OCI-LY7 (cell line): ENCODE measurements around the gene NF2. TPM values are rescaled to one million over a fixed set of nuclear protein-coding genes. Genes with fewer than 3 reads are reported as not detected.

Source experiments
- BruUV-seq: library from RNA; stranded (reverse); fragments of 400-500 nt; replicated peaks from 2 replicates; lab custom pipeline; 2021; lab: Mats Ljungman, UMichigan
- CTCF ChIA-PET: fragments of 300-600 bp; sonication (Branson Sonifier 250); formaldehyde crosslinking; loops from one replicate; lab custom pipeline; 2022; ENCODE audit warnings: antibody characterized with exemption; ENCODE audit not compliant: unreplicated experiment; lab: Charles Lee
- POLR2A ChIA-PET: fragments of 300-600 bp; sonication (Branson Sonifier 250); formaldehyde crosslinking; loops from one replicate; lab custom pipeline; 2022; ENCODE audit warnings: antibody characterized with exemption; lab: Charles Lee
- DNase-seq: peaks from one replicate; pipeline ENCODE4 v3.0.0-alpha.2; 2015; ENCODE audit warnings: low spot score
- H2AFZ ChIP-seq: fragments of 200-600 bp; sonication (generic), shearing (Covaris generic); 2 replicates; pipeline ENCODE4 v1.6.1; 2014; ENCODE audit warnings: mild to moderate bottlenecking, antibody characterized with exemption, low read length, moderate library complexity
- H3K27ac ChIP-seq: fragments of 200-600 bp; sonication (generic); 2 replicates; pipeline ENCODE4 v1.5.1; 2014; ENCODE audit warnings: mixed run types, low read depth, mild to moderate bottlenecking, moderate library complexity, low read length, inconsistent platforms; ENCODE audit not compliant: poor library complexity, severe bottlenecking
- H3K36me3 ChIP-seq: fragments of 200-600 bp; sonication (generic); 2 replicates; pipeline ENCODE4 v1.6.1; 2014; ENCODE audit warnings: mild to moderate bottlenecking, antibody characterized with exemption, low read length, moderate library complexity, mixed read lengths; ENCODE audit not compliant: insufficient read depth
- H3K4me1 ChIP-seq: fragments of 200-600 bp; sonication (generic); 2 replicates; pipeline ENCODE4 v1.5.1; 2014; ENCODE audit warnings: mild to moderate bottlenecking, low read length; ENCODE audit not compliant: insufficient read depth, poor library complexity, severe bottlenecking
- H3K4me2 ChIP-seq: fragments of 200-600 bp; sonication (generic); 2 replicates; pipeline ENCODE4 v1.6.1; 2014; ENCODE audit warnings: mild to moderate bottlenecking, low read length
- H3K4me3 ChIP-seq: fragments of 200-600 bp; sonication (generic); 2 replicates; pipeline ENCODE4 v1.5.1; 2014; ENCODE audit warnings: mild to moderate bottlenecking, low read depth, low read length; ENCODE audit not compliant: poor library complexity, severe bottlenecking
- H3K79me2 ChIP-seq: fragments of 200-600 bp; sonication (generic); 2 replicates; pipeline ENCODE4 v1.6.1; 2016; ENCODE audit warnings: low read depth, mild to moderate bottlenecking, low read length, moderate library complexity, mixed read lengths; ENCODE audit not compliant: insufficient read depth
- H3K9me2 ChIP-seq: fragments of 200-600 bp; sonication (generic); 2 replicates; pipeline ENCODE4 v1.6.1; 2016; ENCODE audit warnings: mild to moderate bottlenecking, low read length, mixed read lengths; ENCODE audit not compliant: insufficient read depth
- H3K9me3 ChIP-seq: fragments of 200-600 bp; sonication (generic); 2 replicates; pipeline ENCODE4 v1.6.1; 2014; ENCODE audit warnings: mild to moderate bottlenecking, mixed run types, low read length, mixed read lengths
- H4K20me1 ChIP-seq: fragments of 200-600 bp; sonication (generic); 2 replicates; pipeline ENCODE4 v1.6.1; 2014; ENCODE audit warnings: mild to moderate bottlenecking, antibody characterized with exemption, low read length, moderate library complexity, mixed read lengths; ENCODE audit not compliant: insufficient read depth
- EZH2phosphoT487 ChIP-seq: fragments of 200-600 bp; sonication (generic); IDR thresholded peaks from 2 replicates; pipeline ENCODE4 v1.6.1; 2018; ENCODE audit warnings: low read depth, borderline replicate concordance, mild to moderate bottlenecking, mixed run types, antibody characterized with exemption, low read length, moderate library complexity, mixed read lengths
- intact Hi-C: fragments of 100-400 bp; cut with micrococcal nuclease; formaldehyde crosslinking; loops from one replicate; pipeline ENCODE4 v1.10.0; 2022; ENCODE audit not compliant: unreplicated experiment
- total RNA-seq, 2 experiments: library from RNA; depleted of rRNA in 1 of 2; stranded (reverse); fragments of >200 nt in 1 of 2; shearing (Covaris generic) in 1 of 2; gene quantifications; 2 replicates each; pipeline ENCODE4 v1.2.3, GENCODE V29; 2014 to 2022
- TF ChIP-seq, protein P1 (sequence below): fragments of 200-600 bp; sonication (generic); conservative IDR thresholded peaks from 2 replicates; pipeline ENCODE4 v1.5.1; 2014; ENCODE audit warnings: mild to moderate bottlenecking, antibody characterized with exemption, low read length, moderate library complexity, mixed read lengths

The NF2 gene
- total RNA-seq, 2 experiments from 2014 or later = 22.2 to 34.8 TPM

DNA sequence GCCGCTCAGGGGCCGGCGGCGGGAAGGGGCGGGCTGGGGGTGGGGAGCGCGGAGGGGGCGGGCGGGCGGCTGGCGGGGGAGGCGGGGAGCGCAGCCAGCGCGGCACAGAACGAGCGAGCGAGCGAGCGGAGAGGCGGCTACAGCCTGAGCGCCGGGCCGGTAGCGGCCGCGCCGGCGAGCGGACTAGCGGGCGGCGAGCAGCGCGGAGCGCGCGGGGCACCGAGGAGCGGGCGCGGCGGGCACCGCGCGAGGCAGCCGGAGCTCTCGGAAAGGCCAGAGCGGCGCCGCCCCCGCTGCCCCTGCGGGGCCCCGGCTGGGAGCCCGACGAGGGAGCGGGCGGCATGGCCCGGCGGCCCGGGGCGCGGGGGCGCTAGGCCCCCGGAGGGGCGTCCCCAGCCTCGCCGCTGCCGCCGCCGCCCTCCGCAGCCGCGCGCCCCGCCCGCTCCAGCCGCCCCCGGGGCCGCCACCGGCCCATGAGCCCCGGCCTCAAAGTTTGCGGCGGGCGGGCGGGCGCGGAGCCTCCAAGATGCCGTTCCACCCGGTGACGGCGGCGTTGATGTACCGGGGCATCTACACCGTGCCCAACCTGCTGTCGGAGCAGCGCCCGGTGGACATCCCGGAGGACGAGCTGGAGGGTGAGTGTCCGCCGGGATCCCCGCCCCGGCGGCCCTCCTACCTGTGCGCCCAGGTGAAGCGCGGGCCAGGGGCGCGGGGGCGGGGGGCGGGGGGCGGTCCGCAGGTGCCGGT lies 116.6 kb downstream of the NF2 start, which contains the start of gene CABP7:
Gene CABP7 (plus strand): TSS at position 105 of the 747 bp plus-strand sequence. CDS start 422 bp downstream, at position 527.
- intact Hi-C loops = no loop called here
- no peaks in the 10 kb centered on the region for H3K79me2 ChIP-seq
- H3K36me3 ChIP-seq = no peaks in the 10 kb centered on the region
- no peaks in the 10 kb centered on the region for H4K20me1 ChIP-seq
- no peaks in the 10 kb centered on the region for H3K9me3 ChIP-seq
- TF ChIP-seq, protein P1, sequence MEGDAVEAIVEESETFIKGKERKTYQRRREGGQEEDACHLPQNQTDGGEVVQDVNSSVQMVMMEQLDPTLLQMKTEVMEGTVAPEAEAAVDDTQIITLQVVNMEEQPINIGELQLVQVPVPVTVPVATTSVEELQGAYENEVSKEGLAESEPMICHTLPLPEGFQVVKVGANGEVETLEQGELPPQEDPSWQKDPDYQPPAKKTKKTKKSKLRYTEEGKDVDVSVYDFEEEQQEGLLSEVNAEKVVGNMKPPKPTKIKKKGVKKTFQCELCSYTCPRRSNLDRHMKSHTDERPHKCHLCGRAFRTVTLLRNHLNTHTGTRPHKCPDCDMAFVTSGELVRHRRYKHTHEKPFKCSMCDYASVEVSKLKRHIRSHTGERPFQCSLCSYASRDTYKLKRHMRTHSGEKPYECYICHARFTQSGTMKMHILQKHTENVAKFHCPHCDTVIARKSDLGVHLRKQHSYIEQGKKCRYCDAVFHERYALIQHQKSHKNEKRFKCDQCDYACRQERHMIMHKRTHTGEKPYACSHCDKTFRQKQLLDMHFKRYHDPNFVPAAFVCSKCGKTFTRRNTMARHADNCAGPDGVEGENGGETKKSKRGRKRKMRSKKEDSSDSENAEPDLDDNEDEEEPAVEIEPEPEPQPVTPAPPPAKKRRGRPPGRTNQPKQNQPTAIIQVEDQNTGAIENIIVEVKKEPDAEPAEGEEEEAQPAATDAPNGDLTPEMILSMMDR = no peak
- no peak for TF ChIP-seq EZH2phosphoT487
- H3K4me1 ChIP-seq = no peaks in the 10 kb centered on the region
- no peaks in the 10 kb centered on the region for H3K9me2 ChIP-seq
- BruUV-seq = no TSS peak
- H2AFZ ChIP-seq = no peak within 1 kb of the TSS
- H3K4me3 ChIP-seq = no peak within 1 kb of the TSS
- no peak within 1 kb of the TSS for H3K27ac ChIP-seq
- CTCF ChIA-PET = no interaction called here
- H3K4me2 ChIP-seq = no peak within 1 kb of the TSS
- no peak for DNase-seq
- POLR2A ChIA-PET = no interaction called here

DNA sequence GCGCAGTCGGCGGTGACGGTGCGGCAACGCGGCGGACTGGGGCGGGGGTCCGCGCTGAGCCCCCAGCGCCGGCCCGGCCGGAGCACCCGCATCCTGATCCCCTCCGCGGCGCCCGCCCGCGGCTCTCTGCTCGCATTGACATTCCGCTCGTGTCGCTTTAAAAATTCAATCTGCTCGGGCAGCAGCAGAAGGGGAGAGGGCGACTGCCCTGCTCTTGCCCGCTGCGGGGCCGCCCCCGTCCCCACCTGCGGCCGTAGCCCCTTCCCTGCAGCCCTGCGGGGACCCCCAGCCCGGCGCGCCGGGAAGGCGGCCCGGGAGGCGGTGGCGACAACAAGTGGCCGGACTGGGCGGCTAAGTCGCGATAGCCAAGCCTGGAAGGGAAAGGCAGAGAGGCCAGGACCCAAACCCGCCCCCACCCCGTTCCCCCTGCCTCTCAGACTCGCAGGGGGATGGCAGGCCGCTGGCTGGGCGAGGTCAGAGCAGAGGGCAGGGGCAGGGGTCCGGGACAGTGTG lies 117.4 kb downstream of the NF2 start:
- no peaks in the 10 kb centered on the region for H3K79me2 ChIP-seq
- no peaks in the 10 kb centered on the region for H3K4me1 ChIP-seq
- H3K27ac ChIP-seq = no peak overlapping the region
- no peak overlapping the region for H3K4me2 ChIP-seq
- H4K20me1 ChIP-seq = no peaks in the 10 kb centered on the region
- no peak overlapping the region for H2AFZ ChIP-seq
- BruUV-seq = no TSS peak
- H3K36me3 ChIP-seq = no peaks in the 10 kb centered on the region
- H3K9me2 ChIP-seq = no peaks in the 10 kb centered on the region
- TF ChIP-seq, protein P1 = no peak
- no peak for TF ChIP-seq EZH2phosphoT487
- POLR2A ChIA-PET = no interaction called here
- no peak for DNase-seq
- H3K9me3 ChIP-seq = no peaks in the 10 kb centered on the region
- no peak overlapping the region for H3K4me3 ChIP-seq
- CTCF ChIA-PET = no interaction called here
- intact Hi-C loops = no loop called here

DNA sequence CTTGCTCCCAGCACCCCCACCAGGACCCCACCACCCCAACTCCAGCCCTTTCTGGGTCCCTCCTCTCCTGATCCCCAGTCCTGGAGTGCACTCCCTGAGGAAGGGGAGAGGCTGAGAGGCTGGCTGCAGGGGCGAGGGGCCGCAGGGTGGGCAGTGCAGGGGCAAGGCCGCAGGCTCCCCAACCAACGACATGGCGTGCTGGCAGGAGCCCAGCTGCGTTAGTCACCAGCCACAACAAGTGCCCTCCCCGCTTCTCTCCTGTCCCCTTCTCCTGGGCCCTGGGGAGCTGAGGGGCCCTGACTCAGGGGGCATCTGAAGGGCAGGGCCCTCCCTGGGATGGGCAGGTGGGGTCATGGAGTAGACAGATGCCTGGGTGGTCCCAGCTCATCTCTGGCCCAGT lies 118.7 kb downstream of the NF2 start:
- TF ChIP-seq, protein P1 = no peak
- TF ChIP-seq EZH2phosphoT487 = no peak
- intact Hi-C loops = no loop called here
- no TSS peak for BruUV-seq
- H3K9me2 ChIP-seq = no peaks in the 10 kb centered on the region
- H3K36me3 ChIP-seq = no peaks in the 10 kb centered on the region
- no peak overlapping the region for H3K27ac ChIP-seq
- no peaks in the 10 kb centered on the region for H4K20me1 ChIP-seq
- no peaks in the 10 kb centered on the region for H3K9me3 ChIP-seq
- no peaks in the 10 kb centered on the region for H3K4me1 ChIP-seq
- no peak overlapping the region for H2AFZ ChIP-seq
- CTCF ChIA-PET = no interaction called here
- no peak for DNase-seq
- no peak overlapping the region for H3K4me3 ChIP-seq
- POLR2A ChIA-PET = no interaction called here
- H3K4me2 ChIP-seq = no peak overlapping the region
- H3K79me2 ChIP-seq = no peaks in the 10 kb centered on the region
